Astrocyte of the cerebellum (primary cell): ENCODE results near the gene DLX5.

Experiments used
- DNase-seq: peaks from one replicate; pipeline ENCODE4 v3.0.0-alpha.2; 2011; ENCODE audit warnings: low read depth
- H3K4me3 ChIP-seq: 2 replicates; pipeline ENCODE4 v1.5.1; 2011; ENCODE audit warnings: mild to moderate bottlenecking, low read depth, low read length, moderate library complexity
- in situ Hi-C: cut with HindIII; loops from 2 replicates; pipeline ENCODE4 v1.10.0; 2017; ENCODE audit warnings: low sequenced_read_pairs
- TF ChIP-seq, protein P1 (sequence below): IDR thresholded peaks from 2 replicates; pipeline ENCODE4 v1.5.1; 2012; ENCODE audit warnings: low read length, low read depth, moderate library complexity, mild to moderate bottlenecking; ENCODE audit errors: missing control alignments

DLX5 gene

DNA sequence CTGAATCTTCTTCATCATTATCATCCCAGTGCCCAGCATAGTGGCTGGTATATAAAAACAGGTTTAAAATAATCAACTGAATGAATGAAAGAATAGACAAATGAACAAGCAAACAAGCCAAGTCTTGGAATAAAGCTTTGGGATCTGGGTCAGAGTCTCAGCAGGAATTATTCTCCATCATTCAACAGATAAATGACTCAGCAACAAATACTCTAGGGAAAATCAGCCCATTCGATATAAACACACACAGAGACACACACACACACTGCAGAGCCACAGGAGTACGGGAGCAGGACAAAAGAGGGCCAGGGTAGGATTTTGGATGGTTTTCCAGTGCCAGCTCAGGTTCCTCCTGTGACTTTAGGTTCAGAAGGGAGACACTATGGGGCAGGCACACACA is 48.5 kb downstream of the DLX5 start:
- DNase-seq, result no peak
- in situ Hi-C loops, result no loop called here
- H3K4me3 ChIP-seq, result no peak overlapping the region
- TF ChIP-seq, protein P1, sequence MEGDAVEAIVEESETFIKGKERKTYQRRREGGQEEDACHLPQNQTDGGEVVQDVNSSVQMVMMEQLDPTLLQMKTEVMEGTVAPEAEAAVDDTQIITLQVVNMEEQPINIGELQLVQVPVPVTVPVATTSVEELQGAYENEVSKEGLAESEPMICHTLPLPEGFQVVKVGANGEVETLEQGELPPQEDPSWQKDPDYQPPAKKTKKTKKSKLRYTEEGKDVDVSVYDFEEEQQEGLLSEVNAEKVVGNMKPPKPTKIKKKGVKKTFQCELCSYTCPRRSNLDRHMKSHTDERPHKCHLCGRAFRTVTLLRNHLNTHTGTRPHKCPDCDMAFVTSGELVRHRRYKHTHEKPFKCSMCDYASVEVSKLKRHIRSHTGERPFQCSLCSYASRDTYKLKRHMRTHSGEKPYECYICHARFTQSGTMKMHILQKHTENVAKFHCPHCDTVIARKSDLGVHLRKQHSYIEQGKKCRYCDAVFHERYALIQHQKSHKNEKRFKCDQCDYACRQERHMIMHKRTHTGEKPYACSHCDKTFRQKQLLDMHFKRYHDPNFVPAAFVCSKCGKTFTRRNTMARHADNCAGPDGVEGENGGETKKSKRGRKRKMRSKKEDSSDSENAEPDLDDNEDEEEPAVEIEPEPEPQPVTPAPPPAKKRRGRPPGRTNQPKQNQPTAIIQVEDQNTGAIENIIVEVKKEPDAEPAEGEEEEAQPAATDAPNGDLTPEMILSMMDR, result no peak

DNA sequence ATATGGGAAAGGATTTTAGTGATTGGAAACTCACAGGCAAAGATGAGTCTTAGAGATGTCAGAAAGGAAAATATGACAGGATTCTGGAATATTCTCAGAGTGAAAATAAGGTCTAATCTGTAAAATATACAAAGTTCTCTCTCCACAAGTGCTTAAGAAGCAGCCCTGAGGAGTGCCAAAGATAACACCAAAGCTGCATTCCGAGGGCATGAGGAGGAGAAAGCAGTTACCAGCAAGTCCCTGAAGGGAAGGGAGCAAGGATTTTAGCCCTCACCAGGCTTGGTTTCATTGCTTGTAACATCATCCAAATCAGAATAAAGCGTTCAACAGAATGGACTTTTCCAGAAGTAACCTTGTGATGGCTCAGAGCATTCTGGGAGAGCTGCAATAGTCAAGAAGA is 50.6 kb downstream of the DLX5 start:
- TF ChIP-seq, protein P1, result no peak
- in situ Hi-C loops, result no loop called here
- no peak overlapping the region for H3K4me3 ChIP-seq
- DNase-seq, result peak; percentile 49

DNA sequence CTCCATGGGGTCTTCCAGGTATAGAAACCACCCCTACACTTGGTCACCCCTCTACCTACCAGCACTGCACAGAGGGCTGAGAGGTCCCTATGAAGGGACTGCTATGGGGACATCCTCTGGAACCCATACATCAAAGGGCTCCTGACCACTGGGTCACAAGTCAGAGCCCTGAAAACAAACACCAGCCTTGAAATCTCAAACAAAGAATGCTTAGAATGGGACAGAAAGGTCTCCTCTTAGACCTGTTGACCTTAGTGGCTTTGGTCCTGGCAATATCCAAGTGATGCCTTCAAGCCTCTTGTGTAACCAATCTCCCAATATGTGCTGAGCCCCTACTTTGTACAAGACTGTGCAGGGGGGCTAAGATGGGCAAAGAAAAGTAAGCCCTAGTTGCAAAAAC is 53.9 kb downstream of the DLX5 start:
- DNase-seq, result no peak
- in situ Hi-C loops, result no loop called here
- TF ChIP-seq, protein P1, result no peak
- no peak overlapping the region for H3K4me3 ChIP-seq
